Stimulated activated CD4-positive, alpha-beta T cell treated with anti-CD3 and anti-CD28 coated beads, Interleukin-2, amount 100 ng/mL, for 48 hours (primary cell): ENCODE measurements around the gene DIAPH2.

Source experiments
- DNase-seq, 2 donors: peaks; one replicate each; pipeline ENCODE4 v3.0.0-alpha.2; 2020

The DIAPH2 gene

GRCh38 chrX:97210501-97210900 is 525.9 kb downstream of the DIAPH2 start:
- no peak for DNase-seq

- no peak for DNase-seq
These were observed 526.4 kb downstream of the DIAPH2 start for GRCh38 chrX:97211070-97211469.

GRCh38 chrX:97215186-97215585 is 530.5 kb downstream of the DIAPH2 start:
- no peak for DNase-seq

GRCh38 chrX:97224148-97224547 is 539.5 kb downstream of the DIAPH2 start:
- DNase-seq: no peak

- DNase-seq: no peak
These were observed 544.7 kb downstream of the DIAPH2 start for GRCh38 chrX:97229318-97229717.

- DNase-seq: no peak
These were observed 546.3 kb downstream of the DIAPH2 start for GRCh38 chrX:97230948-97231347.

GRCh38 chrX:97234471-97235081 is 549.9 kb downstream of the DIAPH2 start:
- no peak for DNase-seq

- DNase-seq: no peak
These were observed 554.0 kb downstream of the DIAPH2 start for GRCh38 chrX:97238632-97239031.

GRCh38 chrX:97252111-97252510 is 567.5 kb downstream of the DIAPH2 start:
- DNase-seq: no peak

- DNase-seq: no peak
These were observed 576.0 kb downstream of the DIAPH2 start for GRCh38 chrX:97260679-97261078.

GRCh38 chrX:97266406-97267121 is 581.9 kb downstream of the DIAPH2 start:
- DNase-seq: no peak

- DNase-seq: no peak
These were observed 582.9 kb downstream of the DIAPH2 start for GRCh38 chrX:97267396-97268181.

GRCh38 chrX:97268182-97268680 is 583.6 kb downstream of the DIAPH2 start:
- no peak for DNase-seq

GRCh38 chrX:97284531-97284930 is 599.9 kb downstream of the DIAPH2 start:
- no peak for DNase-seq

- no peak for DNase-seq
These were observed 605.6 kb downstream of the DIAPH2 start for GRCh38 chrX:97290199-97290598.

GRCh38 chrX:97294041-97294440 is 609.4 kb downstream of the DIAPH2 start:
- DNase-seq: no peak

- no peak for DNase-seq
These were observed 611.3 kb downstream of the DIAPH2 start for GRCh38 chrX:97295954-97296353.

- DNase-seq: no peak
These were observed 622.3 kb downstream of the DIAPH2 start for GRCh38 chrX:97306771-97307470.

- DNase-seq: no peak
These were observed 623.5 kb downstream of the DIAPH2 start for GRCh38 chrX:97308171-97308570.

- no peak for DNase-seq
These were observed 625.0 kb downstream of the DIAPH2 start for GRCh38 chrX:97309487-97310116.

- no peak for DNase-seq
These were observed 625.7 kb downstream of the DIAPH2 start for GRCh38 chrX:97310373-97310772.

GRCh38 chrX:97311066-97311778 is 626.6 kb downstream of the DIAPH2 start:
- DNase-seq: no peak
